ENCODE results near the gene EDC3.

EDC3 gene

DNA sequence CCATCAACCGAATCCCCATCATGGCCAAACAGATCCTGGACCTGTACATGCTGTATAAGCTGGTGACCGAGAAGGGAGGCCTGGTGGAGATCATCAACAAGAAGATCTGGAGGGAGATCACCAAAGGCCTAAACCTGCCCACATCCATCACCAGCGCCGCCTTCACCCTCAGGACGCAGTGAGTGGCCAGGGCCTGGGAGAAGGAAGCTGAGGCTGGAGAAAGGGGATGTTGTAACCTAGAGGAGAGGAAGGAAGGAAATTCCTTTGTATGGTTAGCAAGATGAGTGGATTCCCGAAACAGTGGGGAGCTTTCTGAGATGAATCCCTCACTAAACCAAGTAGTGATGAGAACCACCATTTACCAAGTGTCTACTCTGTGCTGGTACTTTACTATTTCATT is 106.0 kb downstream of the EDC3 start:
- Histone ChIP-seq H3K9ac (ENCODE audit: low read length) (no peak overlapping the region), H3K4me3 (ENCODE audit: low read depth, low read length) (no peak overlapping the region), H3K36me3 (ENCODE audit: control insufficient read depth, insufficient read depth, low read length) (peaks cover 88% of the 10 kb centered on the region), H3K4me1 (ENCODE audit: control insufficient read depth, insufficient read depth, low read length) (peaks cover 20% of the 10 kb centered on the region; the same call in 1 of the 2 replicates), H3K27me3 (ENCODE audit: control insufficient read depth, insufficient read depth, low read length) (no peaks in the 10 kb centered on the region), H3K27ac (ENCODE audit: low read depth, low read length) (no peak overlapping the region), H3K9me3 (ENCODE audit: control insufficient read depth, insufficient read depth, low read depth, low read length) (no peaks in the 10 kb centered on the region)

DNA sequence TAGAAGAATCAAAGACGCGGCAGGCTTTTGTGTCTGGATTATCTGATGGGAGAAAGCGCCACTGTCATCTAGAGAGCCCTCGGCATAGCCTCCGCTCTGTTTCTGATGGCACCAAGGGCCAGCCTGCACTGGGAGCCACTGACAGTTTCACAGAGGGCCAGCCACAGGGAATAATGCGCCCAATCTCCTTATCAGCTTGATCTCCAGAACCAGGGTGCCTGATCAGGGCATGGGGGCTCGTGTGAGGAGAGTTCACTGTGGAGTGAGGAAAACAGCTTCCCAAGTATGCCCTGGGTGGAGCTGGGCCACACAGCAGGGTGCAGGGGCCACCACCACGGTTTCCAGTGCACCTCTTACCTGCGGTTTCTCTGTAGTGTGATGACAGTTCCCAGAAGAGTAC is 110.0 kb downstream of the EDC3 start:
- Histone ChIP-seq H3K9ac (ENCODE audit: low read length) (no peak overlapping the region), H3K27ac (ENCODE audit: low read depth, low read length) (no peak overlapping the region), H3K4me1 (ENCODE audit: control insufficient read depth, insufficient read depth, low read length) (peaks cover 27% of the 10 kb centered on the region; the same call in 1 of the 2 replicates), H3K4me3 (ENCODE audit: low read depth, low read length) (no peak overlapping the region), H3K9me3 (ENCODE audit: control insufficient read depth, insufficient read depth, low read depth, low read length) (no peaks in the 10 kb centered on the region), H3K36me3 (ENCODE audit: control insufficient read depth, insufficient read depth, low read length) (peaks cover 80% of the 10 kb centered on the region), H3K27me3 (ENCODE audit: control insufficient read depth, insufficient read depth, low read length) (no peaks in the 10 kb centered on the region)

DNA sequence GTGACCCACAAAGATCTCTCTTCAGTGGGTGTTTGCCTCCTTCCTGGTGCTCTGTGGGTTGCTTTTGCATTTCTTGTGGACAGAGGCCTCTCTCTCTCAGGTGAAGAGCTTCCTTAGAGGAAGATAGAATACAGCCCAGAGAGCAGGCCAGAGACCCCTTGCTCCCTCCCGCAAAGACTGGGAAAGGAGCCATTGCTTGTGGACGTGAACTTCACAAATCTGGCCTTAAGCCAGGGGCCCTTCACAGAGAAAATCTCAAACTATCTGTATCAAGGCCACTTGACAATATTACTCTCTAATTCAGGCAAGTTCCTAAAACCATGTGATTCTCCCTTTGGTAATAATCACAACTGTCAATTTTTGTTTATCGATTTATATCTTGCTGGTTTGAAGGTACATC is 110.6 kb downstream of the EDC3 start:
- H3K9ac ChIP-seq (ENCODE audit: low read length) = no peak overlapping the region
- H3K27me3 ChIP-seq (ENCODE audit: control insufficient read depth, insufficient read depth, low read length) = no peaks in the 10 kb centered on the region
- no peak overlapping the region for H3K27ac ChIP-seq (ENCODE audit: low read depth, low read length)
- H3K36me3 ChIP-seq (ENCODE audit: control insufficient read depth, insufficient read depth, low read length) = peaks cover 80% of the 10 kb centered on the region
- H3K4me3 ChIP-seq (ENCODE audit: low read depth, low read length) = no peak overlapping the region
- H3K4me1 ChIP-seq (ENCODE audit: control insufficient read depth, insufficient read depth, low read length) = peaks cover 27% of the 10 kb centered on the region; the same call in 1 of the 2 replicates
- no peaks in the 10 kb centered on the region for H3K9me3 ChIP-seq (ENCODE audit: control insufficient read depth, insufficient read depth, low read depth, low read length)

DNA sequence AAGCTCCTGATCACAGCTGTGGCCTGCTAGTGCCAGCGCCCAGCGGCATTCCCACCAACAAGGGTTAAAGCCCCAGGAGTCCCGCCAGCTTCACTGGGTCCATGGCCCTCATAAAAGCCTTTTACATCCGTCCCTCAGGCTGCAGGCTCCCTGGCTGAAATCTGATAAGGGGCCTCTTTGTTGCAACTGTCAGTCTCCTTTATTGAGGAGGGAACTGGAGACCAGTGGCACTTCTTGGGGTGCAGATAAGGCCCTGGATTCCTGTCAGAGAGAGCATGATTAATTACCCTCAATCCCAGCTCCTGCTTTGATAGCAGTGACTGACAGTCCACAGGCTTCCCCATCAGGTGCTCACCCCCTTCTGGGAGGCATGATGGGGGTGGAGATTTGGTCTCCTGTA is 111.0 kb downstream of the EDC3 start:
- Histone ChIP-seq H3K9ac (ENCODE audit: low read length) (no peak overlapping the region), H3K27ac (ENCODE audit: low read depth, low read length) (no peak overlapping the region), H3K27me3 (ENCODE audit: control insufficient read depth, insufficient read depth, low read length) (no peaks in the 10 kb centered on the region), H3K4me3 (ENCODE audit: low read depth, low read length) (no peak overlapping the region), H3K9me3 (ENCODE audit: control insufficient read depth, insufficient read depth, low read depth, low read length) (no peaks in the 10 kb centered on the region), H3K4me1 (ENCODE audit: control insufficient read depth, insufficient read depth, low read length) (peaks cover 27% of the 10 kb centered on the region; the same call in 1 of the 2 replicates), H3K36me3 (ENCODE audit: control insufficient read depth, insufficient read depth, low read length) (peaks cover 80% of the 10 kb centered on the region)

DNA sequence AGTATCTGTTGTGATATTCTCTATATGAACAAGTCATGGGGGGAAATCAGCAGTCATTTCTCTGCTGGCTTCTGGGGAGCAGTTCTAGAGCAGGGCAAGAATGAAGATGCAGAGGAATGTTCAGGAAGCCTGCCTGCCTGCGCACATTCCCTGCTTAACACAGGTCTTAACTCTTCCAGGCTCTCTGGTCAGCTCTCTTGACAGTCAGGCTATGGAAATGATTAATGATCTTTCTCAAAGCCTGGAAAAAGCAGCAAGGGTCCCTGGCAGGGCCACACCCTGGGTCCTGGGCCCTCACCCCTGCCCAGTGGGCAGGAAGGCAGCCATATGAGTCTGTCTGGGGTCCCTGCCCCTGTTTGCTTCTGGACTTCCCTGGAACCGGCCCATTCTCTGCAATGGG is 111.6 kb downstream of the EDC3 start:
- Histone ChIP-seq H3K4me3 (ENCODE audit: low read depth, low read length) (no peak overlapping the region), H3K27me3 (ENCODE audit: control insufficient read depth, insufficient read depth, low read length) (no peaks in the 10 kb centered on the region), H3K36me3 (ENCODE audit: control insufficient read depth, insufficient read depth, low read length) (peaks cover 80% of the 10 kb centered on the region), H3K9ac (ENCODE audit: low read length) (no peak overlapping the region), H3K9me3 (ENCODE audit: control insufficient read depth, insufficient read depth, low read depth, low read length) (no peaks in the 10 kb centered on the region), H3K4me1 (ENCODE audit: control insufficient read depth, insufficient read depth, low read length) (peaks cover 23% of the 10 kb centered on the region; the same call in 1 of the 2 replicates), H3K27ac (ENCODE audit: low read depth, low read length) (no peak overlapping the region)

Data from HUES6 (cell line).